HepG2 (cell line): ENCODE results near the gene TTLL8.

ENCODE experiments used
- CTCF ChIP-seq: sonication (generic); formaldehyde crosslinking; IDR thresholded peaks from 2 replicates; pipeline ENCODE4 v1.5.0; 2020; ENCODE audit warnings: mild to moderate bottlenecking, missing genetic modification reagents, moderate library complexity
- ELF1 ChIP-seq: sonication (generic); formaldehyde crosslinking; IDR thresholded peaks from 2 replicates; pipeline ENCODE4 v1.4.0; 2020; ENCODE audit warnings: missing genetic modification reagents
- EP300 ChIP-seq, 3 experiments: sonication (generic) in 1 of 3; formaldehyde crosslinking in 1 of 3; IDR thresholded peaks; 2 replicates each; pipeline versions ENCODE4 v1.5.1 to v1.6.1; 2011 to 2020; ENCODE audit warnings: low read depth in 2 of 3, low read length in 2 of 3, borderline replicate concordance in 1 of 3, improper control_type of control experiment in 1 of 3, mild to moderate bottlenecking in 1 of 3, missing genetic modification reagents in 1 of 3, moderate library complexity in 1 of 3
- HDAC6 ChIP-seq: fragments of 200-600 bp; sonication (generic); IDR thresholded peaks from 2 replicates; pipeline ENCODE4 v1.7.0; 2017; ENCODE audit warnings: mild to moderate bottlenecking, antibody characterized with exemption, low read length, low read depth
- MTA3 ChIP-seq: sonication (generic); formaldehyde crosslinking; IDR thresholded peaks from 2 replicates; pipeline ENCODE4 v1.4.0; 2020; ENCODE audit warnings: missing genetic modification reagents
- NFYB ChIP-seq: sonication (generic); formaldehyde crosslinking; IDR thresholded peaks from 2 replicates; pipeline ENCODE4 v1.4.0; 2020; ENCODE audit warnings: missing genetic modification reagents
- POLR2A ChIP-seq, 2 experiments: IDR thresholded peaks; 2 replicates each; pipeline ENCODE4 v1.6.1; 2011; ENCODE audit warnings: low read depth in 2 of 2, low read length in 2 of 2, mild to moderate bottlenecking in 1 of 2, moderate library complexity in 1 of 2; ENCODE audit not compliant: insufficient read depth in 1 of 2
- POLR2AphosphoS5 ChIP-seq: IDR thresholded peaks from 2 replicates; pipeline ENCODE4 v1.6.1; 2012; ENCODE audit warnings: low read depth, low read length
- RELA ChIP-seq: sonication (generic); formaldehyde crosslinking; IDR thresholded peaks from 2 replicates; pipeline ENCODE4 v1.4.0; 2020; ENCODE audit warnings: missing genetic modification reagents
- ZBTB10 ChIP-seq: sonication (generic); formaldehyde crosslinking; IDR thresholded peaks from 2 replicates; pipeline ENCODE4 v1.4.0; 2020; ENCODE audit warnings: missing genetic modification reagents, borderline replicate concordance
- ZKSCAN1 ChIP-seq: fragments of 150-350 bp; IDR thresholded peaks from 2 replicates; pipeline ENCODE4 v1.6.1; 2014; ENCODE audit warnings: low read length
- ZNF589 ChIP-seq: sonication (generic); formaldehyde crosslinking; conservative IDR thresholded peaks from 2 replicates; pipeline ENCODE4 v1.8.0; 2022; ENCODE audit warnings: mild to moderate bottlenecking, moderate library complexity, missing genetic modification reagents

- no peak for TF ChIP-seq ZBTB10
- no peak for TF ChIP-seq EP300 (IDR thresholded peaks at IDR 0.05; ENCODE audit: low read depth in 2 of 2, low read length in 2 of 2)
- no peak for TF ChIP-seq EP300 (CRISPR knock-in tag; IDR thresholded peaks at IDR 0.05; ENCODE audit: borderline replicate concordance)
- TF ChIP-seq ZNF589 (CRISPR knock-in tag): no peak
- TF ChIP-seq POLR2AphosphoS5: no peak
- no peak for TF ChIP-seq NFYB (CRISPR knock-in tag)
- TF ChIP-seq ZKSCAN1: no peak
- TF ChIP-seq CTCF: no peak
- no peak for TF ChIP-seq POLR2A (IDR thresholded peaks at IDR 0.05; ENCODE audit: insufficient read depth in 1 of 2, low read depth in 2 of 2, low read length in 2 of 2)
- no peak for TF ChIP-seq RELA (CRISPR knock-in tag)
- TF ChIP-seq MTA3: no peak
- no peak for TF ChIP-seq ELF1 (CRISPR knock-in tag)
- TF ChIP-seq HDAC6: no peak
Measured at GRCh38 chr22:50088096-50088495, 30.0 kb upstream of the TTLL8 start.
